A549 (cell line): ENCODE results near the gene TMEM37.

Experiments used
- CTCF ChIP-seq: fragments of >200 bp; sonication (Bioruptor Twin); formaldehyde crosslinking; IDR thresholded peaks from 3 replicates; pipeline ENCODE4 v1.5.1; 2016
- MAFK ChIP-seq: fragments of 450-650 bp; IDR thresholded peaks from 2 replicates; pipeline ENCODE4 v1.6.1; 2014; ENCODE audit not compliant: partially characterized antibody
- POLR2A ChIP-seq: IDR thresholded peaks from 2 replicates; pipeline ENCODE4 v1.6.1; 2012; ENCODE audit warnings: mild to moderate bottlenecking, low read length
- RNF2 ChIP-seq: fragments of 200-600 bp; sonication (generic); IDR thresholded peaks from 2 replicates; pipeline ENCODE4 v1.6.1; 2016; ENCODE audit warnings: low read depth, mild to moderate bottlenecking, antibody characterized with exemption, moderate library complexity, borderline replicate concordance
- USF2 ChIP-seq: fragments of 450-650 bp; IDR thresholded peaks from 2 replicates; pipeline ENCODE4 v1.6.1; 2014; ENCODE audit warnings: antibody characterized with exemption

DNA sequence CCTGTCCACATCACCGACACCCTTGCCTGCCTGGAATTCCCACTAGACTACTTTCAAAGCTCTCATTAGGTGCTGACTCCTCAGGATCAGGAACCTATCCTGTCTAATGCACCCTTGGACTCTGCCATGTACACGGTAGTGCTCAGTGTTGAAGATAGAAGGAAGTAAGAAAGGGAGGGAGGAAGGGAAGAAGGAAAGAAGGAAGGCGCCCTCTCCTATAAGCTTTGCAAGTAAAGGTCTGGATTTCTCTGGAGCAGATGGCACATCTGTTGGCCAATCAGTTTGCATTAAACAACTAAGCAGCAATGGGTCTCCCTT is 47.3 kb downstream of the TMEM37 start:
- TF ChIP-seq USF2 (no peak), POLR2A (no peak), RNF2 (no peak), CTCF (no peak), MAFK (no peak)
